Measurements from ENCODE around the gene FBLIM1. TPM values are rescaled to one million over a fixed set of nuclear protein-coding genes. Genes with fewer than 3 reads are reported as not detected.

The FBLIM1 gene
- total RNA-seq, 1 experiment from 2014 or later = 6.0 TPM

GRCh38 chr1:15788624-15789301, 30.2 kb downstream of the FBLIM1 start (continued):
- TF ChIP-seq REST (IDR thresholded peaks at IDR 0.05; ENCODE audit: low read depth) (no peak), CEBPB (IDR thresholded peaks at IDR 0.05; ENCODE audit: low read depth) (no peak), CTCF (IDR thresholded peaks at IDR 0.05 in 2 of 3, conservative IDR thresholded peaks at IDR 0.05 in 1 of 3; ENCODE audit: borderline replicate concordance in 1 of 3, insufficient read depth in 1 of 3, low read depth in 2 of 3, low read length in 2 of 3) (no peak), EZH2 (IDR thresholded peaks at IDR 0.05) (no peak), POLR2A (IDR thresholded peaks at IDR 0.05; ENCODE audit: borderline replicate concordance, extremely low read depth, insufficient read depth, insufficient read length) (no peak), TCF7L2 (IDR thresholded peaks at IDR 0.05; ENCODE audit: borderline replicate concordance, extremely low read depth, insufficient read depth, insufficient read length) (no peak)

- no peak for TF ChIP-seq POLR2AphosphoS5 (IDR thresholded peaks at IDR 0.05; ENCODE audit: low read depth, low read length)
- DNase-seq (ENCODE audit: low read depth, low spot score) = no peak
- BruUV-seq (replicated peaks) = no TSS peak
- CTCF ChIA-PET = interaction anchor here (1.2 kb wide), 1 partner anchor 15 kb away, joined by 3 read pairs; no protein-coding TSS in a partner anchor
- POLR2A ChIA-PET = interaction anchor here (0.7 to 1.5 kb wide), 7 partner anchors 8 to 95 kb away, joined by 3 to 6 read pairs (median 3); no protein-coding TSS in a partner anchor
- Histone ChIP-seq H4K20me1 (ENCODE audit: insufficient read depth) (no peaks in the 10 kb centered on the region), H3K4me2 (ENCODE audit: low read length) (peak overlapping the region; percentile 80), H3K4me1 (ENCODE audit: control insufficient read depth in 1 of 2, insufficient read depth in 2 of 2, low read length in 2 of 2) (peaks cover 67 to 93% of the 10 kb centered on the region in 2 experiments), H3K9me3 (ENCODE audit: control insufficient read depth in 1 of 2, insufficient read depth in 1 of 2, low read depth in 1 of 2, low read length in 2 of 2) (no peaks in the 10 kb centered on the region), H3K79me2 (ENCODE audit: insufficient read depth, low read length) (no peaks in the 10 kb centered on the region), H2AFZ (ENCODE audit: low read depth, low read length, poor library complexity, severe bottlenecking) (peak overlapping the region; percentile 83), H3K27me3 (ENCODE audit: insufficient read depth, low read length) (no peaks in the 10 kb centered on the region), H3K9me2 (ENCODE audit: insufficient read depth) (no peaks in the 10 kb centered on the region), H3K9ac (ENCODE audit: low read length) (peak overlapping the region; percentile 59), H3K27ac (ENCODE audit: low read depth, low read length) (peak overlapping the region; percentile 84), H3K4me3 (replicated peaks in 1 of 2; ENCODE audit: low read depth in 1 of 2, low read length in 2 of 2) (peak overlapping the region in 1 of 2 experiments; percentile 8; a peak in 1 of 4 replicates), H3K36me3 (ENCODE audit: control insufficient read depth in 1 of 2, insufficient read depth in 2 of 2, low read length in 2 of 2) (no peaks in the 10 kb centered on the region)
- RAD21 ChIA-PET (ENCODE audit: low non-redundant PET in 1 of 2, low total read pairs in 2 of 2, uncharacterized antibody in 2 of 2, unreplicated experiment in 2 of 2) = interaction anchor here in 1 of 2 experiments (1.2 kb wide), 1 partner anchor 19 kb away, joined by 3 read pairs; no protein-coding TSS in a partner anchor
- intact Hi-C loops (cut with micrococcal nuclease) = no loop called here
- ATAC-seq = no peak
These were observed 37.5 kb downstream of the FBLIM1 start for GRCh38 chr1:15796086-15796462.

Measured in HCT116 (cell line).